NB4 (cell line): Measurements from ENCODE around the gene STKLD1.

ENCODE experiments used
- DNase-seq: peaks from one replicate; pipeline ENCODE4 v3.0.0; 2010; ENCODE audit warnings: low read depth
- H3K4me3 ChIP-seq: one replicate; pipeline ENCODE4 v1.5.1; 2011; ENCODE audit warnings: mild to moderate bottlenecking, low read depth, low read length, moderate library complexity
- MYC ChIP-seq: IDR thresholded peaks from 2 replicates; pipeline ENCODE4 v1.6.1; 2011; ENCODE audit warnings: low read depth, low read length
- POLR2A ChIP-seq: IDR thresholded peaks from 2 replicates; pipeline ENCODE4 v1.6.1; 2011; ENCODE audit warnings: mild to moderate bottlenecking; ENCODE audit not compliant: insufficient read length; ENCODE audit errors: extremely low read depth
- TF ChIP-seq, protein P1 (sequence below): IDR thresholded peaks from 2 replicates; pipeline ENCODE4 v1.6.1; 2011; ENCODE audit warnings: low read depth, low read length
- TF ChIP-seq, protein P2 (sequence below): IDR thresholded peaks from one replicate; pipeline ENCODE4 v1.5.1; 2012; ENCODE audit warnings: low read depth, low read length

STKLD1 gene

GRCh38 chr9:133347515-133347984, 28.6 kb upstream of the STKLD1 start:
- peak overlapping the region; percentile 81 for H3K4me3 ChIP-seq
- DNase-seq, result peak; percentile 66
- TF ChIP-seq, protein P1, sequence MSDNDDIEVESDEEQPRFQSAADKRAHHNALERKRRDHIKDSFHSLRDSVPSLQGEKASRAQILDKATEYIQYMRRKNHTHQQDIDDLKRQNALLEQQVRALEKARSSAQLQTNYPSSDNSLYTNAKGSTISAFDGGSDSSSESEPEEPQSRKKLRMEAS, result no peak
- no peak for TF ChIP-seq MYC
- TF ChIP-seq POLR2A, result no peak
- TF ChIP-seq, protein P2, sequence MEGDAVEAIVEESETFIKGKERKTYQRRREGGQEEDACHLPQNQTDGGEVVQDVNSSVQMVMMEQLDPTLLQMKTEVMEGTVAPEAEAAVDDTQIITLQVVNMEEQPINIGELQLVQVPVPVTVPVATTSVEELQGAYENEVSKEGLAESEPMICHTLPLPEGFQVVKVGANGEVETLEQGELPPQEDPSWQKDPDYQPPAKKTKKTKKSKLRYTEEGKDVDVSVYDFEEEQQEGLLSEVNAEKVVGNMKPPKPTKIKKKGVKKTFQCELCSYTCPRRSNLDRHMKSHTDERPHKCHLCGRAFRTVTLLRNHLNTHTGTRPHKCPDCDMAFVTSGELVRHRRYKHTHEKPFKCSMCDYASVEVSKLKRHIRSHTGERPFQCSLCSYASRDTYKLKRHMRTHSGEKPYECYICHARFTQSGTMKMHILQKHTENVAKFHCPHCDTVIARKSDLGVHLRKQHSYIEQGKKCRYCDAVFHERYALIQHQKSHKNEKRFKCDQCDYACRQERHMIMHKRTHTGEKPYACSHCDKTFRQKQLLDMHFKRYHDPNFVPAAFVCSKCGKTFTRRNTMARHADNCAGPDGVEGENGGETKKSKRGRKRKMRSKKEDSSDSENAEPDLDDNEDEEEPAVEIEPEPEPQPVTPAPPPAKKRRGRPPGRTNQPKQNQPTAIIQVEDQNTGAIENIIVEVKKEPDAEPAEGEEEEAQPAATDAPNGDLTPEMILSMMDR, result no peak

GRCh38 chr9:133347985-133348717, 28.0 kb upstream of the STKLD1 start, which contains the start of the genes MED22 and RPL7A:
TSS of gene MED22 (minus strand) at chr9:133348131. CDS start at chr9:133346662, 1,469 bp downstream.
TSS of gene RPL7A (plus strand) at chr9:133348218. CDS start at chr9:133348244, 26 bp downstream.
- DNase-seq, result peak; percentile 95
- peak within 1 kb of the TSS; percentile 81 for H3K4me3 ChIP-seq
- TF ChIP-seq POLR2A (peak; percentile 98), MYC (peak; percentile 95)
- TF ChIP-seq, protein P2, result no peak
- TF ChIP-seq, protein P1, result peak; percentile 84

GRCh38 chr9:133348718-133349573, 27.2 kb upstream of the STKLD1 start:
- H3K4me3 ChIP-seq, result peak overlapping the region; percentile 81
- TF ChIP-seq, protein P2, result no peak
- TF ChIP-seq POLR2A (no peak), MYC (no peak)
- TF ChIP-seq, protein P1, result no peak
- DNase-seq, result no peak

DNA sequence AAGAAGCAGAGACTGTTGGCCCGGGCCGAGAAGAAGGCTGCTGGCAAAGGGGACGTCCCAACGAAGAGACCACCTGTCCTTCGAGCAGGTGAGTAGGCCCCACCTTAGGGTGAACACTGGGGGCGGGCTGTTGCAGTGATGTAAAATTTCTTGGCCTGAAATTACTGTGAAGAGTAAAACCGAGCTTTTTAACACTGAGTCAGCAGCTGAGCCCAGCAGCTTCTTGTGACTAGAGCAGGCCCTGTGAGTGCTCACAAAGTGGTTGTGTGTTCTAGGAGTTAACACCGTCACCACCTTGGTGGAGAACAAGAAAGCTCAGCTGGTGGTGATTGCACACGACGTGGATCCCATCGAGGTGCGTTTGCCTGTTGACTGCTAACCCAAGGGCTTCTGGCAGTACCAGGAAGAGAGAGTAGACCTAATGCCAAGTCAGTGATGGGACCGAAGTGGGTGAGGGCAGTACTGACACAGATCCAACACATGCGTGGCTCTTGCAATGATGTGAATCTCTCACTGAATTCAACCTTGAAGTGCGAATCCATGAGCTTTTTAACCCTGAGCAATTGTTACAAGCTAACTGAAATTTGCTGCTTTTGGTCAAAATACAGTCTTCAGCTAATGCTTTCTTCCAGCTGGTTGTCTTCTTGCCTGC, 26.1 kb upstream of the STKLD1 start:
- H3K4me3 ChIP-seq, result peak overlapping the region; percentile 81
- no peak for TF ChIP-seq POLR2A
- TF ChIP-seq, protein P1, result no peak
- TF ChIP-seq, protein P2, result no peak
- DNase-seq, result no peak

DNA sequence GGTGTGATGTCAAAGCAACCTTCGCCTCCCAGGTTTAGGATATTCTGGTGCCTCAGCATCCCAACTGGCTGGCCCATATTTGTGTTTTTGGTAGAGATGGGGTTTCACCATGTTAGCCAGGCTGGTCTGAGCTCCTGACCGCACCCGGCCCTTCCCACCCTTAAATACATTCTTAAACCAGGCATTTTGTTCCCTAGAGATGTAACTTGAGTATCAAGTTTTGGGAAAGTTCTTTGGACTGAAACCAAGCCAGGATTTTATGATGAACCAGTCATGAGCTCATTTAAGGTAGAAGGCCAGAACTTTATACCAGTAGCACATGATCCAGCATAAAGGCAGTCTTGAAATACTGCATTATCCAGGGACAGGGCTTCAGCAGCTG, 24.6 kb upstream of the STKLD1 start:
- H3K4me3 ChIP-seq, result no peak overlapping the region
- DNase-seq, result no peak
- TF ChIP-seq, protein P2, result no peak
- TF ChIP-seq MYC (no peak), POLR2A (no peak)
- TF ChIP-seq, protein P1, result no peak
